Caco-2 (cell line): ENCODE measurements around the gene ATP1A3. TPM values are rescaled to one million over a fixed set of nuclear protein-coding genes. Genes with fewer than 3 reads are reported as not detected.
"Not testable (repeated sequence)": the region's sequence is repeated elsewhere in the genome, so short reads cannot be mapped to it uniquely, and the experiment has no call there.

Source experiments
- BruUV-seq: library from RNA; stranded (reverse); fragments of 400-500 nt; replicated peaks from 2 replicates; lab custom pipeline; 2021; lab: Mats Ljungman, UMichigan
- CTCF ChIA-PET: fragments of 300-600 bp; sonication (Branson Sonifier 250); formaldehyde crosslinking; loops from one replicate; lab custom pipeline; 2022; ENCODE audit warnings: antibody characterized with exemption; lab: Charles Lee
- POLR2A ChIA-PET: fragments of 300-600 bp; sonication (Branson Sonifier 250); formaldehyde crosslinking; loops from one replicate; lab custom pipeline; 2022; ENCODE audit warnings: antibody characterized with exemption; lab: Charles Lee
- DNase-seq, 2 experiments: peaks; one replicate each; pipeline versions ENCODE4 v3.0.0 to v3.0.0-alpha.2; 2020 to 2022
- H3K27me3 ChIP-seq: replicated peaks from 2 replicates; pipeline ENCODE4 v1.6.0; 2011; ENCODE audit warnings: low read length; ENCODE audit not compliant: control insufficient read depth, insufficient read depth
- H3K36me3 ChIP-seq: 2 replicates; pipeline ENCODE4 v1.5.1; 2011; ENCODE audit warnings: low read length; ENCODE audit not compliant: control insufficient read depth, insufficient read depth
- H3K4me1 ChIP-seq: fragments of 250-450 bp; sonication (Bioruptor Pico); 2 replicates; pipeline ENCODE4 v1.5.1; 2020; ENCODE audit warnings: mild to moderate bottlenecking
- H3K4me3 ChIP-seq: 2 replicates; pipeline ENCODE4 v1.5.1; 2011; ENCODE audit warnings: low read depth, mild to moderate bottlenecking, control low read depth, low read length
- H3K9me3 ChIP-seq: fragments of 250-450 bp; sonication (Bioruptor Pico); 2 replicates; pipeline ENCODE4 v1.5.1; 2020; ENCODE audit warnings: mild to moderate bottlenecking, moderate library complexity
- H3K27ac Mint-ChIP-seq: one replicate; pipeline ENCODE4 v1.8.0; 2022; ENCODE audit warnings: mixed read lengths; ENCODE audit not compliant: unreplicated experiment
- H3K27me3 Mint-ChIP-seq: one replicate; pipeline ENCODE4 v1.8.0; 2022; ENCODE audit warnings: mixed read lengths; ENCODE audit not compliant: insufficient read depth, unreplicated experiment
- H3K36me3 Mint-ChIP-seq: one replicate; pipeline ENCODE4 v1.8.0; 2022; ENCODE audit warnings: mild to moderate bottlenecking, mixed read lengths; ENCODE audit not compliant: insufficient read depth, unreplicated experiment
- H3K4me1 Mint-ChIP-seq: one replicate; pipeline ENCODE4 v1.8.0; 2022; ENCODE audit warnings: low read depth, mixed read lengths; ENCODE audit not compliant: unreplicated experiment
- H3K4me3 Mint-ChIP-seq: one replicate; pipeline ENCODE4 v1.8.0; 2022; ENCODE audit warnings: mild to moderate bottlenecking, moderate library complexity, mixed read lengths; ENCODE audit not compliant: unreplicated experiment
- H3K9me3 Mint-ChIP-seq: one replicate; pipeline ENCODE4 v1.8.0; 2022; ENCODE audit warnings: mixed read lengths; ENCODE audit not compliant: unreplicated experiment
- intact Hi-C: fragments of 100-400 bp; cut with micrococcal nuclease; formaldehyde crosslinking; loops from one replicate; pipeline ENCODE4 v1.10.0; 2022; ENCODE audit not compliant: unreplicated experiment
- total RNA-seq: library from RNA; stranded (reverse); gene quantifications from 2 replicates; pipeline ENCODE4 v1.2.3, GENCODE V29; 2022
- TF ChIP-seq, protein P1 (sequence below), 2 experiments: fragments of 200-600 bp in 1 of 2; IDR thresholded peaks; 1 replicate in 1 of 2; 2 replicates in 1 of 2; pipeline versions ENCODE4 v1.5.1 to v1.8.0; 2011 to 2022; ENCODE audit warnings: antibody characterized with exemption in 1 of 2, control low read depth in 1 of 2, inconsistent platforms in 1 of 2, low read depth in 1 of 2, low read length in 1 of 2, mild to moderate bottlenecking in 1 of 2, moderate library complexity in 1 of 2; ENCODE audit not compliant: insufficient read depth in 1 of 2, severe bottlenecking in 1 of 2, unreplicated experiment in 1 of 2

Gene ATP1A3
- total RNA-seq, 1 experiment from 2014 or later, result 0.54 TPM

DNA sequence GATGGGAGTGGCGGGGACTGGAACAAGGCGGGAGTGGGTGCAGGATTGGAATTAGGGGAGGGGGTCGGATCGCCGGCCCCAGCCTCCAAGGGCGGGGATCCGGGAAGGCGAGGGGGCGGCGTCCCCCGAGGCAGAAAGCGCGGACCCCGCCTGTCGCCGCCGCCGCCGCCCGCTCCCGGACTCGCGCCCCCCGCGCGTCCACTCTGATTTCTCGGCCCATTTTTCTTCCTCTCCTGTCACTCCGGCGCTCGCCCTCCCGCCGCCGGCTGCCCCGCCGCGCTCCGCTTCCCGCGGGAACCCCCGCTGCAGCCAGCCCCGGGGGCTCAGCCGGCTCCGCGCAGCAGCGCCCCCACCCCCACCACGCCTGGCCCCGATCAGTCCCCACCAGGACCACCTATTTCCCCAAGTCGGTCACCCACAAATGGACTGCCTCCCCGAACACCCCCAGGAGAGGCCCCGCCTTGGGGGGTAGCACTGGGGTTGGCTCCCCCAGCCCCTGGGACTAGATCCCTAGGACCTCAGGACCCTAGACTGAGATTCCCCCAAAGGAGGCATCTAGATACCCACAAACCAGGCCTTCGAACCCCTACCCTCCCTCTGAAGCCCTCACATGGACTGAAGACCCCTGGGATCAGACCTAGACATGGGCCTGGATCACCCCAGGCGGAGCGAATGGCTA lies 53.2 kb downstream of the ATP1A3 start:
- CTCF ChIA-PET, result no interaction called here

DNA sequence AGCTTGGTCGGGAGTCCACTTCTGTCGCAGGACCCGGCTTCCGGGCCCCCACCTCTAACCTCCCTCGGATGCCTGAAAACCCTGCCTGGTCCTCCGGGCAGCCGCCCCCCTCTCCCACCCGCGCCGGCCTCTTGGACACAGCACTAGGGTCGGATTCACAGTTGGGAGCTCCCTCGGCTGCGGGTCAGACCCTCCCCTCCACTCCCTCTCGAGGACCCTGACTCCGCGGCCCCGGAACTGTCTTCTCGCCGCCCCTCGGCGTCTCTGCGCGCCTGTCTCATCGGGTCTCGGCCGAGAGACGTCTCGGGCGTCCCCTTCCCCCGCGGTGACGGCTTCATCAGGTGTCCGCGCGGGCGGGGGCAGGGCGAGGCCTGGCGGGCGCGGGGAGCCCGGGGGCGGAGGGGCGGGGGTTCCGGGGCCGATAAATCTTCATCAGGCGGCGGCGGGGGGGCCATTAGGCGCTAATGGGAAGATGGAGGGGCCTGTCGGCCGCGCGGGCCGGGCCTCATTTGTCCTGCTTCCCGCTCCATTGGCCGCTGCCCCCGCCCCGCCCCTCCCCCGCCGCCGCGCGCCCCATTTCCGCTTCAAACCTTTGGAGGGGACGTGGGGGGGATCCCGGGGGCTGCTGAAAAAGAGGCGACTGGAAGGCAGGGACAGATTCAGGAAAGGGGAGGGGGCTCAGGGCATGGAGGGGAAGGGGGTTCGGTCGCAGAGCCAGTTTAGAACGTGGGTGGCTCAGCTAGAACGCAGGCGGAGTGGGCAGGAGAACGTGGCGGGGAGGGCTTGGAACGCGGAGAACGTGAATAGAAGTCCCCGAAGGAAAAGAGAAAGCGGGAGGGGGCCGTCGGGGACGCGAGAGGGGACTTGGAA lies 53.9 kb downstream of the ATP1A3 start:
- no TSS peak for BruUV-seq
- H3K36me3 Mint-ChIP-seq, result no peaks in the 10 kb centered on the region
- ChIA-PET CTCF (no interaction called here), POLR2A (interaction anchor here (0.6 kb wide), 1 partner anchor 80 kb away, joined by 4 read pairs; the partner anchor contains the start of gene RPS19)
- H3K9me3 ChIP-seq, result no peaks in the 10 kb centered on the region
- H3K9me3 Mint-ChIP-seq, result no peaks in the 10 kb centered on the region
- peak overlapping the region; percentile 21 for H3K27ac Mint-ChIP-seq
- peak overlapping the region; percentile 43 for H3K4me3 ChIP-seq
- intact Hi-C loops, result no loop called here
- TF ChIP-seq, protein P1, sequence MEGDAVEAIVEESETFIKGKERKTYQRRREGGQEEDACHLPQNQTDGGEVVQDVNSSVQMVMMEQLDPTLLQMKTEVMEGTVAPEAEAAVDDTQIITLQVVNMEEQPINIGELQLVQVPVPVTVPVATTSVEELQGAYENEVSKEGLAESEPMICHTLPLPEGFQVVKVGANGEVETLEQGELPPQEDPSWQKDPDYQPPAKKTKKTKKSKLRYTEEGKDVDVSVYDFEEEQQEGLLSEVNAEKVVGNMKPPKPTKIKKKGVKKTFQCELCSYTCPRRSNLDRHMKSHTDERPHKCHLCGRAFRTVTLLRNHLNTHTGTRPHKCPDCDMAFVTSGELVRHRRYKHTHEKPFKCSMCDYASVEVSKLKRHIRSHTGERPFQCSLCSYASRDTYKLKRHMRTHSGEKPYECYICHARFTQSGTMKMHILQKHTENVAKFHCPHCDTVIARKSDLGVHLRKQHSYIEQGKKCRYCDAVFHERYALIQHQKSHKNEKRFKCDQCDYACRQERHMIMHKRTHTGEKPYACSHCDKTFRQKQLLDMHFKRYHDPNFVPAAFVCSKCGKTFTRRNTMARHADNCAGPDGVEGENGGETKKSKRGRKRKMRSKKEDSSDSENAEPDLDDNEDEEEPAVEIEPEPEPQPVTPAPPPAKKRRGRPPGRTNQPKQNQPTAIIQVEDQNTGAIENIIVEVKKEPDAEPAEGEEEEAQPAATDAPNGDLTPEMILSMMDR (IDR thresholded peaks at IDR 0.05; ENCODE audit: insufficient read depth in 1 of 2, low read depth in 1 of 2, low read length in 1 of 2, severe bottlenecking in 1 of 2, unreplicated experiment in 1 of 2), result no peak
- peak overlapping the region; percentile 76 for H3K4me3 Mint-ChIP-seq
- peaks cover 5% of the 10 kb centered on the region for H3K4me1 Mint-ChIP-seq
- peak; percentile 40 to 57 for DNase-seq
- H3K27me3 Mint-ChIP-seq, result peaks cover 4% of the 10 kb centered on the region
- H3K27me3 ChIP-seq, result no peaks in the 10 kb centered on the region
- no peaks in the 10 kb centered on the region for H3K4me1 ChIP-seq
- H3K36me3 ChIP-seq, result no peaks in the 10 kb centered on the region

More for the DNA sequence above, 53.2 kb downstream of the ATP1A3 start:
- Mint-ChIP-seq H3K9me3 (no peaks in the 10 kb centered on the region), H3K27me3 (no peaks in the 10 kb centered on the region), H3K4me1 (no peaks in the 10 kb centered on the region), H3K36me3 (no peaks in the 10 kb centered on the region), H3K27ac (peak overlapping the region; percentile 21), H3K4me3 (peak overlapping the region; percentile 76)
- intact Hi-C loops, result no loop called here
- H3K4me3 ChIP-seq, result peak overlapping the region; percentile 43
- H3K4me1 ChIP-seq, result no peaks in the 10 kb centered on the region
- no peaks in the 10 kb centered on the region for H3K36me3 ChIP-seq
- BruUV-seq, result no TSS peak
- DNase-seq, result no peak
- H3K27me3 ChIP-seq, result no peaks in the 10 kb centered on the region
- TF ChIP-seq, protein P1 (IDR thresholded peaks at IDR 0.05; ENCODE audit: insufficient read depth in 1 of 2, low read depth in 1 of 2, low read length in 1 of 2, severe bottlenecking in 1 of 2, unreplicated experiment in 1 of 2), result no peak
- POLR2A ChIA-PET, result no interaction called here
- H3K9me3 ChIP-seq, result no peaks in the 10 kb centered on the region

DNA sequence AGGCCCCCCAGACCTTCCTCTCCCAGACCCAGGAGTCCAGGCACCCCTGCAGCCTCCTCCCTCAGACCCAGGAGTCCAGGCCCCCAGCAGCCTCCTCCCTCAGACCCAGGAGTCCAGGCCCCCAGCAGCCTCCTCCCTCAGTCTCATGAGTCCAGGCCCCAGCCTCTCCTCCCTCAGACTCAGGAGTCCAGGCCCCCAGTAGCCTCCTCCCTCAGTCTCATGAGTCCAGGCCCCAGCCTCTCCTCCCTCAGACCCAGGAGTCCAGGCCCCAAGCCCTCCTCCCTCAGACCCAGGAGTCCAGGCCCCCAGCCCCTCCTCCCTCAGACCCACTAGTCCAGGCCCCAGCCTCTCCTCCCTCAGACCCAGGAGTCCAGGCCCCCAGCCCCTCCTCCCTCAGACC lies 54.8 kb downstream of the ATP1A3 start:
- H3K27me3 ChIP-seq, H3K9me3 ChIP-seq, H3K36me3 Mint-ChIP-seq, CTCF ChIA-PET, H3K27ac Mint-ChIP-seq, intact Hi-C loops, DNase-seq, H3K36me3 ChIP-seq, H3K27me3 Mint-ChIP-seq, H3K4me1 ChIP-seq, H3K4me3 ChIP-seq, H3K9me3 Mint-ChIP-seq, H3K4me3 Mint-ChIP-seq, BruUV-seq: not testable (repeated sequence)
- peaks cover 10% of the 10 kb centered on the region for H3K4me1 Mint-ChIP-seq
- POLR2A ChIA-PET, result interaction anchor here (0.6 kb wide), 1 partner anchor 79 kb away, joined by 4 read pairs; the partner anchor contains the start of gene RPS19
